ENCODE results near the gene RBM3. TPM values are rescaled to one million over a fixed set of nuclear protein-coding genes. Genes with fewer than 3 reads are reported as not detected.

RBM3 gene
- polyA plus RNA-seq, 3 donors: 187 to 302 (median 203) TPM

- 11% methylated on average over 3 of the region's 8 CpGs for WGBS (ENCODE audit: insufficient coverage)
- peaks cover 0 to 8% (median 0%) of the 10 kb centered on the region in 3 donors for H3K27me3 Mint-ChIP-seq (ENCODE audit: low read depth in 3 of 3)
- no peak overlapping the region for H3K4me2 ChIP-seq (replicated peaks; ENCODE audit: extremely low read depth, low read length, poor library complexity, severe bottlenecking)
Observed at GRCh38 chrX:48617542-48618340, 43.5 kb downstream of the RBM3 start.

More at GRCh38 chrX:48617542-48618340, 43.5 kb downstream of the RBM3 start:
- TF ChIP-seq CTCF (IDR thresholded peaks at IDR 0.05): no peak
- Histone ChIP-seq H3K36me3 (replicated peaks in 1 of 2; ENCODE audit: control insufficient read depth in 1 of 2, insufficient read depth in 2 of 2, low read length in 2 of 2) (no peaks in the 10 kb centered on the region), H3K4me1 (ENCODE audit: control insufficient read depth in 1 of 2, insufficient read depth in 2 of 2, low read length in 2 of 2) (peaks cover 23 to 26% of the 10 kb centered on the region in 2 donors), H3K9ac (ENCODE audit: insufficient read depth, low read length, poor library complexity, severe bottlenecking) (no peak overlapping the region), H3K79me2 (ENCODE audit: insufficient read depth, low read length) (no peaks in the 10 kb centered on the region), H3K27ac (ENCODE audit: low read depth in 1 of 2, low read length in 2 of 2) (no peak overlapping the region), H3K27me3 (ENCODE audit: control insufficient read depth in 2 of 2, insufficient read depth in 2 of 2, low read length in 2 of 2) (no peaks in the 10 kb centered on the region), H4K20me1 (ENCODE audit: insufficient read depth, low read length) (no peaks in the 10 kb centered on the region), H3K9me3 (replicated peaks in 1 of 2; ENCODE audit: control insufficient read depth in 1 of 2, insufficient read depth in 1 of 2, low read length in 2 of 2) (no peaks in the 10 kb centered on the region), H2AFZ (ENCODE audit: insufficient read depth, low read depth, low read length, poor library complexity, severe bottlenecking) (peak overlapping the region; percentile 4), H3K4me3 (replicated peaks in 1 of 3; ENCODE audit: low read depth in 2 of 3, low read length in 3 of 3) (no peak overlapping the region)
- Mint-ChIP-seq H3K4me3 (no peak overlapping the region), H3K4me1 (peaks cover 34% of the 10 kb centered on the region), H3K9me3 (peaks cover 0 to 3% (median 1%) of the 10 kb centered on the region in 7 donors), H3K36me3 (no peaks in the 10 kb centered on the region), H3K27ac (peak overlapping the region in 3 of 7 donors; percentile 7 to 59 (median 29))
- no peak for DNase-seq
- intact Hi-C loops (cut with micrococcal nuclease): no loop called here

Measured in CD14-positive monocyte (primary cell).